ENCODE data around the gene EFEMP2.

EFEMP2 gene

DNA sequence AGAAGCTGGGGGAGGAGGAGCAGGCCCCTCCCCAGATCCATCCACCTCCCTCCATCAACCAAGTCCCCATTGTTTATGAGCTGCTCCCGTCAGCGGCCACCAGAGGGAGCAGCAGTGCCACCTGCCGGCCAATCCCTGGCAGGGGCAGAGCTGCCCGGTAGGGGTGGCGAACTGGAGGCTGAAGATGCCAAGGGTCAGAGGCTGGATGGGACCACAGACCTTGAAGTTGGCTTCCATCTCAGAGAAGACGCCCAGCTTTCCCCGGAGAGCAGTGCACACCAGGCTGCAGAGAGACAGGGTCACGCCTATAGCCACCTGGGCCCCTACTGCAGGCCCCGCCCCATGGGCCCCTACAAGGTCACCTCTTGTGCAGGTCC, 12.1 kb upstream of the EFEMP2 start:
- DNase-seq: peak; percentile 29 to 79

DNA sequence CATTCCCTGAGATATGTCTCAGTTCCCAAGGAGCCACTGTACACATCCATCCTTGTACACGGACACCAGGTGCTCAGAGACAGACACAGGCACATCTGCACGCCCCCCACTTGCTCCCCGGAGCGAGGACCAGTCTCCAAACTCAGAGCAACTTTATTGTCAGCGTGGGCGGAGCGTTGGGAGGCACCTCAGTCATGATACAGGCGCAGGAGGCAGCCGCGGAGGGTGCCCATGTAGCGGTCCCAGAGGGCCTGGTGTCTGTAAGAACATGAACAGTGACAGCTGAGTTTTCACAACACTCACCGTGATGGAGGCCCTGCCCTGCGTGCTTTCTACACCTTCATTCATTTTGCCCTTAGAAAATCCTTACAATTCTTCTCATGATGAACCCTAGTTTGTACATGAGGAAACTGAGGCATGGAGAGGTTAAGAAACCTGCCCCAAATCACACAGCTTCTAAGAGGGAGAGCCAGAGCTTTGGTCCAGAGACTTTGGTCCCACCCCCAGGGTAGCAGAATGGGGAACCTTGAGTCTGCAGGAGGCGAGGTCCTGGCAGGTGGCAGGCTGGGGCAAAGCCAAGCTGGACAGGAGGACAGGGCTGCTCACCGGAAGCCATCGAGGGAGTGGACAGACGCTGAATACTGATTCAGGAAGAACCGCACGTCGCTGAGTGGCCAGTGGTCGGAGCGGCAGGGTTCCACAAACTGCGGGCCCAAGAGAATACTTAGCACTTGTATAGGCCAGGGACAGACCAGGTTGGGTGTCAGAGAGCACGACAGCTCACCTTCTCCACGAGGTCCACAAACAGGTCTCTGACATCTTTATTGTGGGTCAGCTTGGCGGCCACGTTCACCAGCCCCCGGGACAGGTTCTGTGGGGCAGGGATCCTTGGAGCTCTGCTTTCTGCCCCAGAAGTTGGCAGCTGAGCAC, 11.5 kb upstream of the EFEMP2 start:
- DNase-seq: no peak

DNA sequence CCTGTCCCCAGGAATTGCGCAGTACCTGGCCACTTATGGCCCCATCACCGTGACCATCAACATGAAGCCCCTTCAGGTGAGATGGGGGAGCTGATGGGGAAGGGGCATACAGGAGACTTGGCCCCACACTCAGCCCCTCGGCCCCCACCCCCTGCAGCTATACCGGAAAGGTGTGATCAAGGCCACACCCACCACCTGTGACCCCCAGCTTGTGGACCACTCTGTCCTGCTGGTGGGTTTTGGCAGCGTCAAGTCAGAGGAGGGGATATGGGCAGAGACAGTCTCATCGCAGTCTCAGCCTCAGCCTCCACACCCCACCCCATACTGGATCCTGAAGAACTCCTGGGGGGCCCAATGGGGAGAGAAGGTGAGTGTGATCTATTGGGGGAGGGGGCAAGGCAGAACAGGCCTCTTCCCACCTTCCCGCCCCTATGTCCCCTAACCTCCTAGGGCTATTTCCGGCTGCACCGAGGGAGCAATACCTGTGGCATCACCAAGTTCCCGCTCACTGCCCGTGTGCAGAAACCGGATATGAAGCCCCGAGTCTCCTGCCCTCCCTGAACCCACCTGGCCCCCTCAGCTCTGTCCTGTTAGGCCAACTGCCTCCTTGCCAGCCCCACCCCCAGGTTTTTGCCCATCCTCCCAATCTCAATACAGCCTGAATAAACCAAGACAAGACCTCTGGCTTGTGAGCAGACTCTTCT, 10.6 kb upstream of the EFEMP2 start:
- DNase-seq: no peak

DNA sequence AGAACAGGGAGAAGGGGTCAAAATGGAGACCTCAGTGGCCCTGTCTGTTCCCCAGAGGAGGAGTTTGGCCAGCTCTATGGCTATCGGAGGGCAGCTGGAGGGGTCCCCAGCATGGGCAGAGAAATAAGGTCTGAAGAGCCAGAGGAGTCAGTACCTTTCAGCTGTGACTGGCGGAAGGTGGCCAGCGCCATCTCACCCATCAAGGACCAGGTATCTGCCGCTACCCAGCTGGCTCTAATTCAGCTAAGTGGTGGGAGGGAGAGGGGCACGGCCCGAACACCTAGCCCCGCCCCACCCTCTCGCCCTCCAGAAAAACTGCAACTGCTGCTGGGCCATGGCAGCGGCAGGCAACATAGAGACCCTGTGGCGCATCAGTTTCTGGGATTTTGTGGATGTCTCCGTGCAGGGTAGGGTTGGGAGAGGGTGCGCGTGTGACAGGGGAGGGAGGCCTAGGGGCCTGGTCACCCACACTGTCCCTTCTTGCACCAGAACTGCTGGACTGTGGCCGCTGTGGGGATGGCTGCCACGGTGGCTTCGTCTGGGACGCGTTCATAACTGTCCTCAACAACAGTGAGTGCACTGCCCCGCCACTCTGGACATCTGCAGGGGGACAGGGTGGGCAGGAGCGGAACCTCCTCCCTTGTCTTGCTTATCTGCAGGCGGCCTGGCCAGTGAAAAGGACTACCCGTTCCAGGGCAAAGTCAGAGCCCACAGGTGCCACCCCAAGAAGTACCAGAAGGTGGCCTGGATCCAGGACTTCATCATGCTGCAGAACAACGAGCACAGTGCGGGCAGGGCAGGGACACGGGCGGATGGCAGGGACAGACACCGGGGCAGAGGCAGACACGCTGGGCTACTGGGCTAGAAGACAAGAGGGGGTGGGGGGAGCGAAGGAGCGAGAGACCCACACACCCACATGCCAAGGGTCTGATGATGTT, 9.8 kb upstream of the EFEMP2 start:
- DNase-seq: no peak

DNA sequence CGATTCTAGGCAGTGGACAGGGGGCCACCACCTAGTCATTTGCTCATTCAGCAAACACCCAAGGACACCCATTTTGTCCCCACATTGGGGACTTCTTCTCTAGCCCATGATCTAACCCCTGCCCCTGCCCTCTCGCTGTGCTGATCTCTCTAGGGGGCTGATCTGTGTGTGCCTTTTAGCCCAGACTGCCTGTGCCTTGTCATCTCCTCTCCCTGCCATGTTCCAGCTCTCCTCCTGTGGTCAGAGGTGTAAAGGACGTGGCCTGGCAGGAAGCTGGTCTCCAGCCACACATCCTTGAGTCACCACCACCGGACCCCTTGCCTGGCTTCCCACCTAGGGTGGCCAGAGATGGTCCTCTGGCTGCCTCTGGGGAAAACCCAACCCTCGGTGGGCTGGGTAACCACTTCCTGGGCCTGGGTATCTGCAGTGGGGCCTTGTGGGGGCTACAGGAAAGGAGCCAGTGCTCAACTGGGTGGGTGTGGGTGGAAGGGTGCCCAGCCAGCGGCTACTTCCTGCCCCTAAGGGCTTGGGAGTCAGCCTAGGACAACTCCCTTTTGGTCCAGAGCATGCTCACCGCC, 8.3 kb upstream of the EFEMP2 start:
- DNase-seq: no peak

DNA sequence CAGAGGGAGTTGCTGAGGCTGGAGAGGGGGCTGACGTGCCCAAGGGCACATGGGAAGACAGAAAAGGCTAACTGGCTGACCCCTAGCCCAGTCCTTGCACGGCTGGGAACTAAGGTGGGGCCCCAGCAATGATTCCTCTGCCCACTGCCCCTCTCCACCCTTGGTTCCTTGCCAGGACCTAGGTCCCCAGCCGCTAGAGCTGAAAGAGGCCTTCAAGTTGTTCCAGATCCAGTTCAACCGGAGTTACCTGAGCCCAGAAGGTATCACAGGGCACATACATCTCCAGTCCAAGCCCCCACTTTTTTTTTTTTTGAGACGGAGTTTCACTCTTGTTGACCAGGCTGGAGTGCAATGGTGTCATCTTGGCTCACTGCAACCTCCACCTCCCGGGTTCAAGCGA, 7.4 kb upstream of the EFEMP2 start:
- no peak for DNase-seq

DNA sequence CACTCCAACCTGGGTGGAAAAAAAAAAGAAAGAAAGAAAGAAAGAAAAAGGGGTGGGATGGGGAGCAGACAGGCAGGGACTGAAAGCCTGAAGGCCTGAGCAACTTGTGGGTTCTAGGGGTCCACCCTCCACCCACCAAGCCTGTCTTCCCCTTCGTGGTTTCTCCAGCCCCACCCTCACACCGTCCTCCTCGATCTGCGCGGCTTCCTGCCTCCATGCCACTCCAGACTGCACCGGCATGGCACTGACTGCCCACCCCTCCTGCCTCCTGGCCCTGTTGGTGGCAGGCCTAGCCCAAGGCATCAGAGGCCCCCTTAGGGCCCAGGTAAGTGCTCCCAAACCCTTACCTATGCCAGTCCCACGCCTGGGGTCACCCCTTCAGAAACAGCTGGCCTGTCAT, 7.0 kb upstream of the EFEMP2 start, which contains the start of gene CTSW:
TSS of gene CTSW (plus strand) at position 221 of the 400 bp plus-strand sequence. CDS start at position 239, 18 bp downstream.
- DNase-seq: no peak

DNA sequence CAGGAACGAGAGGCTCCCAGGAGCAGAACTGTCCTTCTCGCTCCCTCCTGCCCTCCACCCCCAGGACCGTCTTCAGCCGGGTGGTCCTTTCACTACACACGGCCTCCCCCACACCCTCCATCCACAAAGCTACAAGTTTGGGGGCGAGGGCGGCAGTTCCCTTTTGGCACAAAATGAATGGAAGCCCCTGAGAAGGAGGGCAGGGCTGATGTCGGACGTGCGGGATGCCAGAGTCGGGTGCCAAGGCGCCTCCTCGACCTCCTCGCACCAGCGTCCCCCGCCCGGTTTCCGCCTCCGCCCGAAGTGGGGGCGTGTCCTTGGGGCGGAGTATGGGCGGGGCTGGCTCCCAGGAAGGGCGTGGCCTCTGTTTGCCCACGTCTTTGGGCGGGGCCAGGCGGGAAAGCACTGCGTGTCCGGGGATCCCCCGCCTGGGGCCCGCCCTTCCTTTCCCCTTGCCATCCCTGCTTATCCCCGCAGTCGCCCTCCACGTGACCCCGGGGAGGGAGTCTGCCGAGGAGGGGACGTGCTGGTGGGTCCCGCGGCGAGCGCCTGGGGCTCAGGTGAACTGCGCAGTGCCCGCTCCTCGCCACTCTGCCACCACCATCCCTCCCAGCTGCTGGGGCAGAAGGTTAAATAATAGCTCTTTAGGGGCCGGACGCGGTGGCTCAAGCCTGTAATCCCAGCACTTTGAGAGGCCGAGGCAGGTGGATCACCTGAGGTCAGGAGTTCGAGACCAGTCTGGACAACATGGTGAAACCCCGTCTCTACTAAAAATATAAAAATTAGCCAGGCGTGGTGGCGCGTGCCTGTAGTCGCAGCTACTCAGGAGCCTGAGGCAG, 937 bp upstream of the EFEMP2 start:
- peak; percentile 85 to 97 for DNase-seq

DNA sequence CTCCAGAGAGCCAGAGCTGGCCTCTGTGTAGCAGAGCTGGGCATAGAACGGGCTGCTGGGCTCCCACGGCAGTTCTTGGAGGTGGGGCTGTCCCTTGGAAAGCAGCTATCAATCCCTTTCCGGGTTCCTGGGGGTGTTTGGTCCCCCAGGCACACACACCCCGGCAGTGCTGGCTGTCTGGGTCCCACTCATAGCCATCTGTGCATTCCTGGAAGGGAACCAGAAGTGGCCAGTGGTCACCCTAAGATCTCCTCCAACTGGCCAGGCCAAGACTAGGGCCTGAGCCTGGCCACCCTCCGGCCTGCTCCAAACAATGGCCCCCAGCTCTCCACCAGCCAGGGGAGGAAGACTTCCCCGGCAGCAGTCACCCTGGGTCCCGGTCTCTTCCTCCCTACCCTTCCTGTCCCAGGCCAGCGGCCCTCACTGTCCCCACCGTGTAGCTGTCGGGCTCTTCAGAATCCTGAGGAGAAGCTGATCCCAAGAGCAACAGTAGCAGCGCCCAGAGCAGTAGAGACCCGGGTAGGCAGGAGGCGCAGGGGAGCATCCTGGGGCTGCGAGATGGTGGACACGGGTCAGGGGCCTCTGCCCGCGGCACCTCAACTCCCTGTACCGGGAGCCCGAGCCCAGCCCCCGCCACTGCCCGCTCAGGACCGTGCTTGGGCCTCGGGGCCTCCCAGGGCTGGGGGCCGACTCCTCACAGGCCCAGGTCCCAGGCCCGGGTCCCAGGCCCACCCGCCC, 620 bp downstream of the EFEMP2 start:
- no peak for DNase-seq

DNA sequence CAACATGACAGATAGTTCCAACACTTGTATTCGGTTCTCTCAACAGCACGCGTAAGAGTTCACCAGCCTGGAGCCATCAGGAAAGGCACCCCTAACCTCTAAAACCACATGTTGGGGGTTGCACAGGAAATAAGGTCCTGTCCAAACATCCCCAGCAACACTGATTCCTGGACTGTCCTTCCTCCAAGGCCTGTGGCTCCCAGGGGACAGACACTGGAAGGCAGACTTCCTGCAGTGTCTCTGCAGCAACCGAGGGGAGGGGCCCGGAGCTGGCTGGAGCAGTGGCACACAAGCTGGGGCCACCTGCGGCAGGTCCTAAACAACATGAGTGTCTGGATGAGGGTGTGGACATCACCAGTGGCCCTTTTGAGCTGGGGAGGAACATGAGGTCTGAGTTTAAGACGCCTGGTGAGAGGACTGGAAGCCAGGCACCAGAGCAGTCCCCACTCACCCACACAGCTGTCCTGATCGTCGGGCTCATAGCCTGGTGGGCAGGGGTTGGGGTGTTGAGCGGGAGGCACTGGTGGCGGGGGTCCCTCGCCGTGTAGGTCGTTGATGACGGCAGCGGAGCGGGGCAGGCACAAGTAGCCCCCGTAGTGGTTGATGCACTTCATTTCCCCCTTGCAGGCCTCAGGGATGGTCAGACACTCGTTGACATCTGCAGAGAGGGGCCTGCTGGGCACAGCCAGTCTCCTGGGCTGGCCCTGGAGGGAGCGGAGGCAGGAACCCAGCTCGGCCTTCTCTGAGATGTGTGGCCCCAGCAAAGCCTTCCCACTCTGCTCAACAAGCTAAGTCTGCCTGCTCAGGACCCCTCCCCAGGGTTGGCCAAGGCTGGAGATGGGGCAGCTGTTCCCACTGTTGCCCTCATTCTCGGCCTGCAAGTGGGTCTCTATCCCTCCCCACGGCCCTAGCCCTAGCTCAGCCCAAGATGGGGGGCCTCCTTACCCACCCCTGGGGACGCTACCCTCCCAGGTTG, 1.6 kb downstream of the EFEMP2 start:
- peak in 1 of 2 experiments; percentile 37 for DNase-seq

DNA sequence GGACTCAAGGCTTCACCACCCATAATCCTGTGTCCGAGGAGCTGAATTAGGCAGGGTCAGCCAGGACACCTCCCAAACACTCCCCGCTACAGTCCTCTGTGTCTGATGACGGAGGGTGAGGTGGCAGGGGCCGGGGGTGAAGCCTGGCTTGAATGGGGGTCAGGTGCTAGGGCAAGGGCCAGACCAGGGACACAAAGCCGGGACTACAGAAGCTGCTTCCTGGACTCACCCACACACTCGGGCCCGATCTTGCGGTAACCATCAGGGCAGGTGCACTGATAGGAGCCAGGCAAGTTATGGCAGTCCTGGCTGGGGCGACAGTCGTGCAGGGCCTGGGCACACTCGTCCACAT, 2.3 kb downstream of the EFEMP2 start:
- DNase-seq: no peak

DNA sequence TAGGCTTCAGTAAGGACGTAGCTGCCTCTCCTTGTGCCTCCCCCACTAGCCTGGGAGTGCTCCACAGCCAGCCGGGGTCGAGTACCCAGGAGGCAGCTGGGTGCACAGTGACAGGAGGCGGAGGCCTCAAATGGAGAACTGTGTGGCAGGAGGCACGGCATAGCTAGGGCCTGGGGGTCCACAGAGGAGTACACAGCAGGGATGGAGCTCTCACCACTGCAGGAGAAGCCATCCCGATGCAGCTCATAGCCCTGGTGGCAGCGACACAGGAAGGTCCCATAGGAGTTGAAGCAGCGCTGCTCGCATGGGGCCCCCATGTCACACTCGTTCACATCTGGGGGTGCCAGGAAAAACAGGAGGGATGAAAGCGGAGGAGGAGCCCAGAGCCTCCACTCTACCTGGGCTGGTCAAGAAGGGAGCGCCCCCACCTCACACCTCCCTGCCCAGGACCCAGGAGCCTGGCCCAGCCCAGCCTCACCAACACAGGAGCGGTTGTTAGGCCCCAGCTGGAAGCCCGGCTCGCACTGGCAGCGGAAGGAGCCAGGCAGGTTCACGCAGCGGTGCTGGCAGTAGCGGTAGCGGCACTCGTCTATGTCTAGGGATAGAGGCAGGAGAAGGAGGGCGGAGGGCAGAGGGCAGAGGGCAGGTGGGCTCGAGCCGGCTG, 2.8 kb downstream of the EFEMP2 start:
- DNase-seq: peak in 1 of 2 experiments; percentile 46

DNA sequence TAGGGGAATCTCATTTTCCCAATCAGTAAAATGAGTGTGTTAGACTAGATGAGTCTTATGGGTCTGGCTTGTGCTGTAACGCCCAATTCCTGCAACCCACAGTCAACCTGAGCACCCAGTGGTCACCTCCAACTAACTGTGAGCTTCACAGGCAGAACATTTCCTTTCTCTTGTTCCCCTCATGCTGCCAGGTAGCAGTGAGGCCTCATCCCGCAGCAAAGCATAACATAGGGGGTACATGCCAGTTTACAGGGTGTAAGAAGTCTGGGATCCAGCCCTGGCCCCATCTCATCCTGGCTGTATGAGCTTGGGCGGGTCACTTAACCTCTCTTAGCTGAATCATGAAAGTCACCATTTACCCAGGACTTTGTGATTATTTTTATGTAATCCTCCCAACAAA, 3.7 kb downstream of the EFEMP2 start:
- DNase-seq: no peak

DNA sequence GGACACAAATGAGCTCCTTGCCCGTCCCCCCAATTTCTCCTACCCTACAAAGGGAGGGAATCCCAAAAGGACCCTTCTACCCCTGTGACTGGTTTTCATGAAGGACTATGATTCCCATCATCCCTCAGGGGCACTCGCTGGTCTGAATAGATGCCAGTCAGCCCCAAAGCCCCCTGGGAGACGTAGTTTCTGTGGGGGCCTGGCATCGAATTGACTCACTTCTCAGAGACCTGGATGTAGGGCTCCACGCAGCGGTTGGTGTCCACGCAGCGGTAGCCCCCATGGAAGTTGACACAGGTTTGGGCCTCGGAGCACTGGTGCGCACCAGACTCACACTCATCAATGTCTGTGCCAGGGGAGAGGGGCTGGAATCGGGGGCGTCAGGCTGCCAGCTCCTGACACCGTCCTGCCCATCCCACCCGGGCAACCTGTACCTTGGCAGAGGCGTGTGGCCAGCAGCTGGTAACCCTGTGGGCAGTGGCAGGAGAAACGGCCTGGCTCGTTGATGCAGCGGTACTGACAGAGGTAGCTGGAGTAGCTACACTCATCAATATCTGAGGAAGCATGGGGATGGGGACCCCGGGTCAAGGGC, 4.4 kb downstream of the EFEMP2 start:
- DNase-seq: peak; percentile 26 to 53

DNA sequence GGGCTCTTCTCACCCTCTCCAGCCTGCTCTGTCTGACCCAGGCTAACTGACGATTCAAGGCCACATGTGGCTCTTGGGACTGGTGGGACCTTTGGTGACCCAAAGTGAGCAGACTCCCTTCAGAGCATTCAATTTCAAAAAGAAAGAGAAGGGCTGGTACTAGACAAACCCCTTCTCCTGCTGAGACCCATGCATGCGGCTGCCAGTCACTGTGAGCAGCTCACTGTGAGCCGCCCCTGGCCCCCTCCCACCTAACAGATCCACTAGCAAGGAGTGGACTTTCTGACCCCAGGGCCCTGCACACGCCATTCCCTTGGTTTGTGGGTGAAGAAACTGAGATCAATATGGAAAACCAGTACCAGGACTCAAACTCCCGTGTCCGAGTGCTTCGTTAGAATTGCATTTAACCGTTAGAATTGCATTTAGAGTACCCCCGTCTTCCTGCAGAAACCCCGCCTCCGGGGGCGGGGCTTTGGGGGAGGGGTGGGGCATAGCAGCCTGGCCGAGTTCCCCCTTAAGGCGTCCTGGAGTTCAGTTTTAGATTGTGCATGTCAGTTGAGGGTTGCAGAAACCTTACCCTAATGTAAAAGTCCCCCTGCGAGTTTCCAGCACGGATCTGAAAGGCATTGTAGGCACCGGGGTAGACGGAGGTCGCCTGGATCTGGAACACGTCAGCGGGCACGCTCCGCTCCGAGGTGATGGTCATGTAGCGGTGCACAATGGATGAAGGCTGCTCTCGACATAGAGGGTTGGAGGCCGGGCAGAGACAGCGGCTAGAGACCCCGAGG, 5.1 kb downstream of the EFEMP2 start:
- DNase-seq: no peak

DNA sequence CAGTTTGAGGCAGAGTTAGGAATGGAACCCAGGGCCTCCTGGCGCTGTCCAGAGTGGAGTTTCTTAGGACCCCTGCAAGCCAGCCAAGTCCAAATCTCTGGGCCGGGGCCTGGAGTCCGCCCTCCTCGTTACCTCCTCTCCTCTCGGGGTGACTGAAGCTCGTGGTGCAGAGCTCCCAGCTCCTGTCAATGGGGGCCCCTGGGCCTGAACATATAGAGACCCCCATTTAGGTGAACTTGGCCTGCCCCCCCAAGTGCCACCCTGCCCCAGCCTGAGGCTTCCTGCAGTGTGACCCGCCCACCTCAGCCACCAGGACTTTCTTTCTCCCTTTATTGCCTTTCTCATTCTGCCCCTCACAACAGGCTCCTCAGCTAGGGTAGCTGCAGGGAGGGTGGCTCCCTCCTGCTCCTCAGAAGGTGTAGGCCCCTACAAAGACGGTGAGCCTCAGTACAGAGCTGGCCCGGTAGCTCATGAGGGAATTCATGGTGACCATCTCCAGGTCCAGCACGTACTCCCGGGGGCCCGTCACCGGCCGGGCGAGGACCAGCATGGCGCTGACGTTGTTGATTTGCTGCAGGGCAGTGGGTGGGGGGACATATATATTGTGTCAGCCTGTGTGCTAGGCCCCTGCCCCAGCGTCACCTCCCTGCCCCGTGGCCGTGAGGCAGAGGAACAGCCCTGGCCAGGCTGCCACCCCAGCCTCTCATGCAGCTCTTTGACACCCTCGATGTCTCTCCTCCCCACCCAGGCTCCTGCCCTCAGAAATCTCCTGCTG, 5.9 kb downstream of the EFEMP2 start:
- no peak for DNase-seq

DNA sequence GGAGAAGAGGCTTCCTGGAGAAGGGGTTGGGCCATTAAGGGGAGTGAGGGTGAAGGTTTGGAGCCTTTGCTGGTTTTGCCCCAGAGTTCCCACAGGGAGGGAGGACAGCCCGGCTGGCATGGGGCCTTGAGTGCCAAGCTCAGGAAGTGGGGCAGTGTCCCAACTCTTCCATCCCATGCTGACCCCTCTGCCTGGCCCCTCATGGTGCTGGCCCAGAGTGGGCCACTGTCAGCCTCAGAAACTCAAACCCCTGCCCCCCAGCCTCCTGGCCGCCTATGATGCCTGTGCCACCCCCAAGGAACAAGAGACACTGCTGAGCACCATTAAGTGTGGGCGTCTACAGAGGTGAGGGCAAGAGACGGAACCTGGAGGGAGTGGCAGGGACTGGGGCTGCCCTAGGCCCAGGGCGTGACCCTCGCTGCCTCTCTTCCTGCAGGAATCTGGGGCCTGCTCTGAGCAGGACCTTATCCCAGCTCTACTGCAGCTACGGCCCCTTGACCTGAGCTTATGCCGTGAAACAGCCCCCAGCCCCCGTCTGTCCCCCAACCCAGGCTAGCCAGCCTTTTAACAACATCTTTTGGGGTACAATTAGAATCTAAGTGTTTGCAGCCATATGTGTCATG, 6.9 kb downstream of the EFEMP2 start:
- no peak for DNase-seq
